Activated B cell treated with CpG ODN at 0.5 μM for 24 hours (primary cell): ENCODE data around the gene CCDC88C. TPM values are rescaled to one million over a fixed set of nuclear protein-coding genes. Genes with fewer than 3 reads are reported as not detected.
A peak's percentile ranks its signal among the peaks of the same experiment; 100 is the strongest.
"Not testable (repeated sequence)": the region's sequence is repeated elsewhere in the genome, so short reads cannot be mapped to it uniquely, and the experiment has no call there.

Experiments
- ATAC-seq: fragments of 200-7000 bp; cut with Tn5 transposase; one replicate; pipeline ENCODE4 v1.10.0; 2021; ENCODE audit warnings: low read depth, mild to moderate bottlenecking, moderate library complexity
- CTCF ChIA-PET: fragments of 350-600 bp; sonication (Branson Sonifier 250); formaldehyde crosslinking; loops from one replicate; lab custom pipeline; 2021; ENCODE audit warnings: antibody characterized with exemption; lab: Charles Lee
- POLR2A ChIA-PET: fragments of 350-600 bp; sonication (Branson Sonifier 250); formaldehyde crosslinking; loops from one replicate; lab custom pipeline; 2021; ENCODE audit warnings: antibody characterized with exemption; lab: Charles Lee
- DNase-seq: peaks from one replicate; pipeline ENCODE4 v3.0.0; 2022
- H3K27ac Mint-ChIP-seq: one replicate; pipeline ENCODE4 v1.8.0; 2020; ENCODE audit warnings: mixed read lengths
- H3K27me3 Mint-ChIP-seq: one replicate; pipeline ENCODE4 v1.8.0; 2021; ENCODE audit warnings: mixed read lengths
- H3K36me3 Mint-ChIP-seq: one replicate; pipeline ENCODE4 v1.8.0; 2021; ENCODE audit warnings: low read depth, mixed read lengths
- H3K4me1 Mint-ChIP-seq: one replicate; pipeline ENCODE4 v1.8.0; 2021; ENCODE audit warnings: mixed read lengths
- H3K4me3 Mint-ChIP-seq: one replicate; pipeline ENCODE4 v1.8.0; 2020; ENCODE audit warnings: mild to moderate bottlenecking, mixed read lengths
- H3K9me3 Mint-ChIP-seq: one replicate; pipeline ENCODE4 v1.8.0; 2020; ENCODE audit warnings: mixed read lengths
- CTCF ChIP-seq: fragments of 200-600 bp; IDR thresholded peaks from one replicate; pipeline ENCODE4 v1.8.0; 2022; ENCODE audit warnings: antibody characterized with exemption, mild to moderate bottlenecking
- intact Hi-C: fragments of 100-400 bp; cut with micrococcal nuclease; formaldehyde crosslinking; loops from one replicate; pipeline ENCODE4 v1.15.1; 2024
- total RNA-seq: library from RNA; stranded (reverse); gene quantifications from 2 replicates; pipeline ENCODE4 v1.2.3, GENCODE V29; 2022

The CCDC88C gene
- total RNA-seq, 1 donor from 2014 or later: 164 TPM

- H3K27me3 Mint-ChIP-seq: no peaks in the 10 kb centered on the region
- POLR2A ChIA-PET: interaction anchor here (0.8 to 4.7 kb wide), 9 partner anchors 9 to 168 kb away, joined by 4 to 101 read pairs (median 6); partner anchors contain the start of genes GPR68 and RPS6KA5
- peaks cover 2% of the 10 kb centered on the region for H3K9me3 Mint-ChIP-seq
- ATAC-seq (peak; percentile 88), DNase-seq (peak; percentile 53)
- TF ChIP-seq CTCF: no peak
- intact Hi-C loops: loop anchor here (1.0 kb wide), 4 partner anchors 15 to 58 kb away; no protein-coding TSS in a partner anchor
- peaks cover 18% of the 10 kb centered on the region for H3K36me3 Mint-ChIP-seq
- H3K4me3 Mint-ChIP-seq: peak overlapping the region; percentile 63
- CTCF ChIA-PET: interaction anchor here (0.5 to 1.1 kb wide), 5 partner anchors 21 to 59 kb away, joined by 3 to 4 read pairs (median 3); no protein-coding TSS in a partner anchor
- H3K27ac Mint-ChIP-seq: peak overlapping the region; percentile 89
- H3K4me1 Mint-ChIP-seq: peaks cover 71% of the 10 kb centered on the region
Observed at GRCh38 chr14:91228112-91229004, 189.3 kb downstream of the CCDC88C start.

DNA sequence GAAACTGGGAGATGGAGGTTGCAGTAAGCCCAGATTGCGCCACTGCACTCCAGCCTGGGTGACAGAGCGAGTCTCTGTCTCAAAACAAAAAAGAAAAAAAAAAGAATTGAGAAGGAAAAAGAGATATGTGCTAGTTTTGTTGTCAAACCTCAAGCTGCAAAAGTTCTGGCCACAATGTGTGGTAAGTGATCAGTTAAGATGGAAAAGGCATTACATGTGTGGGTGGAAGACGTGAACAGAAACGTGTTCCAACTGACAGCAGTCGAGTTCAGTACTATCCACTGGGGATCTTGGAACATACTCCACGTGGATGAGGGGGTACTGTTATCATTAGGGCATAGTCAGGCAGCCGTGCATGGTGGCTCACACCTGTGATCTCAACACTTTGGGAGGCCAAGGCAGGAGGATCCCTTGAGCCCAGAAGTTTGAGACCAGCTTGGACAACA is 190.4 kb downstream of the CCDC88C start:
- H3K27ac Mint-ChIP-seq: peak overlapping the region; percentile 89
- intact Hi-C loops: no loop called here
- H3K4me3 Mint-ChIP-seq: no peak overlapping the region
- TF ChIP-seq CTCF: no peak
- ATAC-seq: no peak
- no peak for DNase-seq
- POLR2A ChIA-PET: interaction anchor here (1.4 to 4.7 kb wide), 3 partner anchors 8 to 167 kb away, joined by 5 to 101 read pairs (median 6); partner anchors contain the start of genes GPR68 and RPS6KA5
- H3K36me3 Mint-ChIP-seq: peaks cover 26% of the 10 kb centered on the region
- CTCF ChIA-PET: interaction anchor here (0.6 to 0.7 kb wide), 2 partner anchors 54 to 1230 kb away, joined by 4 to 5 read pairs; no protein-coding TSS in a partner anchor
- H3K4me1 Mint-ChIP-seq: peaks cover 71% of the 10 kb centered on the region
- H3K27me3 Mint-ChIP-seq: no peaks in the 10 kb centered on the region
- peaks cover 2% of the 10 kb centered on the region for H3K9me3 Mint-ChIP-seq

GRCh38 chr14:91226360-91226759 is 191.3 kb downstream of the CCDC88C start:
- H3K27me3 Mint-ChIP-seq, ATAC-seq, H3K27ac Mint-ChIP-seq, intact Hi-C loops, H3K9me3 Mint-ChIP-seq, H3K4me3 Mint-ChIP-seq, DNase-seq, CTCF ChIA-PET: not testable (repeated sequence)
- POLR2A ChIA-PET: interaction anchor here (4.7 kb wide), 1 partner anchor 17 kb away, joined by 101 read pairs; the partner anchor contains the start of gene GPR68
- Mint-ChIP-seq H3K4me1 (peaks cover 65% of the 10 kb centered on the region), H3K36me3 (peaks cover 33% of the 10 kb centered on the region)

- Mint-ChIP-seq H3K27ac (no peak overlapping the region), H3K4me3 (no peak overlapping the region), H3K4me1 (peaks cover 51% of the 10 kb centered on the region), H3K27me3 (no peaks in the 10 kb centered on the region), H3K9me3 (no peaks in the 10 kb centered on the region), H3K36me3 (peaks cover 41% of the 10 kb centered on the region)
- CTCF ChIA-PET: no interaction called here
- intact Hi-C loops: no loop called here
- ATAC-seq (no peak), DNase-seq (no peak)
- no peak for TF ChIP-seq CTCF
- POLR2A ChIA-PET: no interaction called here
Observed at GRCh38 chr14:91225025-91225424, 192.6 kb downstream of the CCDC88C start.

DNA sequence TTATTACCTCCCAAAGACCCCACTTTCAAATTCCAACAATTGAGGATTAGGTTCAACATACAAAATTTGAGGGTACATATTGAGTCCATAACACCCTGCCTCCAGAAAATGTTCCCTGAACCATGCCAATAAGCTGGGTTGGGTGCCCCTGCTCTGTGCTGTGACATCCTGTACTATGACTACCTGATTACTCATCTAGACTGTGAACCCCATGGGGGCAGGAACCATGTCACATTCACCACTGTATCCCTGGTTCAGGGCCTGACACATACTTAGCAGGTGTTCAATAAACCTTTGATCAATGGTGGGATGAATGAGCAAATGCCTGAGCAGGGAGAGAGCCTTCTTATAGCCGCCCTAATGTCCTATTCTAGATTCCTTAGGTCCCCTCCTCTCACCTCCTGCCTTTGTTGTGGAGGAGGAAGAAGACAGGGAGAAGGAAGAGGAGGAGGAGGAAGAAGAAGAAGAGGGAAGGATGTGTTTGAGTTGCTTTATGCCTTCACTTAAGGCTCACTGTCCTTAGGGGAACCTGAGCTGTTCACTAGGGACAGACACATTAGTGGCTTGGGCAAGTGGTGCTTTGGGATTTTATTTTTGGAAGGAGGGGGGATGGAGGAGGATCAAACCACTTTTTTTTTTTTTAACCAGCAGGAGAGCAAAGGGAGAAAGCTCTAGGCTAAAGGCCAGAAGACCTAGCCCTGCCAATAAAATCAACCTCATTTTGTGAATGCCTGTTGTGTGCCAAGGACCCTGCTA is 194.4 kb downstream of the CCDC88C start:
- Mint-ChIP-seq H3K4me1 (peaks cover 33% of the 10 kb centered on the region), H3K27ac (peak overlapping the region; percentile 50), H3K9me3 (no peaks in the 10 kb centered on the region), H3K36me3 (peaks cover 47% of the 10 kb centered on the region), H3K4me3 (no peak overlapping the region), H3K27me3 (no peaks in the 10 kb centered on the region)
- TF ChIP-seq CTCF: no peak
- ATAC-seq (no peak), DNase-seq (no peak)
- ChIA-PET POLR2A (no interaction called here), CTCF (interaction anchor here (1.7 kb wide), 1 partner anchor 46 kb away, joined by 4 read pairs; no protein-coding TSS in a partner anchor)
- intact Hi-C loops: no loop called here
